Left colon (tissue), 2 donors: ENCODE measurements around the gene RAD18. TPM values are rescaled to one million over a fixed set of nuclear protein-coding genes. Genes with fewer than 3 reads are reported as not detected.

Experiments
- ATAC-seq: fragments of 200-7000 bp; cut with Tn5 transposase; one replicate; pipeline ENCODE4 v1.9.1; 2020; ENCODE audit warnings: mild to moderate bottlenecking, moderate library complexity
- DNase-seq, 2 donors: peaks; one replicate each; pipeline ENCODE4 v3.0.0-alpha.2; 2020
- intact Hi-C, 2 donors: fragments of 100-400 bp; cut with DNase I in 1 of 2; cut with micrococcal nuclease in 1 of 2; formaldehyde crosslinking; loops; one replicate each; pipeline versions ENCODE4 v1.11.2 to v1.14.0; 2022; cut with DNase I, micrococcal nuclease
- total RNA-seq, 2 donors: library from RNA; stranded (reverse); fragmentation: NEBNext Ultra II Directional; extraction: Animal tissue kit (Norgen Biotek cat#: 25700); gene quantifications; one replicate each; pipeline ENCODE4 v1.2.1, GENCODE V29; 2021
- donor health status: DM: no; HTN: no; CAD: no.
- donor health status: DM: yes; HTN: yes; CAD: no.

The RAD18 gene
- total RNA-seq, 2 donors from 2014 or later: 10.6 to 11.1 TPM

GRCh38 chr3:8852511-8852910 lies 110.8 kb downstream of the RAD18 start:
- ATAC-seq: no peak
- intact Hi-C loops: no loop called here
- no peak for DNase-seq

GRCh38 chr3:8851703-8852102 lies 111.6 kb downstream of the RAD18 start:
- intact Hi-C loops: no loop called here
- ATAC-seq (no peak), DNase-seq (no peak)

- ATAC-seq (no peak), DNase-seq (no peak)
- intact Hi-C loops: no loop called here
These were observed 114.6 kb downstream of the RAD18 start for GRCh38 chr3:8848696-8849131.

GRCh38 chr3:8847317-8847716 lies 116.0 kb downstream of the RAD18 start:
- no peak for DNase-seq
- intact Hi-C loops: no loop called here
- no peak for ATAC-seq

GRCh38 chr3:8846176-8846575 lies 117.1 kb downstream of the RAD18 start:
- intact Hi-C loops: no loop called here
- ATAC-seq (no peak), DNase-seq (no peak)

GRCh38 chr3:8845641-8846040 lies 117.6 kb downstream of the RAD18 start:
- ATAC-seq (no peak), DNase-seq (no peak)
- intact Hi-C loops: no loop called here

- ATAC-seq: no peak
- DNase-seq: no peak
- intact Hi-C loops: no loop called here
These were observed 119.9 kb downstream of the RAD18 start for GRCh38 chr3:8843347-8843746.

- intact Hi-C loops: no loop called here
- ATAC-seq: no peak
- no peak for DNase-seq
These were observed 121.0 kb downstream of the RAD18 start for GRCh38 chr3:8842293-8842692.

GRCh38 chr3:8841472-8841871 lies 121.8 kb downstream of the RAD18 start:
- no peak for ATAC-seq

GRCh38 chr3:8840556-8840955 lies 122.7 kb downstream of the RAD18 start:
- DNase-seq: no peak

More at GRCh38 chr3:8841472-8841871, 121.8 kb downstream of the RAD18 start:
- DNase-seq: no peak
- intact Hi-C loops: no loop called here

GRCh38 chr3:8839607-8840325 lies 123.5 kb downstream of the RAD18 start:
- intact Hi-C loops: no loop called here
- ATAC-seq (no peak), DNase-seq (no peak)

More at GRCh38 chr3:8840556-8840955, 122.7 kb downstream of the RAD18 start:
- intact Hi-C loops: no loop called here
- no peak for ATAC-seq

- DNase-seq (no peak), ATAC-seq (no peak)
- intact Hi-C loops: no loop called here
These were observed 124.4 kb downstream of the RAD18 start for GRCh38 chr3:8838765-8839423.

GRCh38 chr3:8838234-8838633 lies 125.0 kb downstream of the RAD18 start:
- DNase-seq (no peak), ATAC-seq (no peak)
- intact Hi-C loops: no loop called here

- no peak for ATAC-seq
- no peak for DNase-seq
- intact Hi-C loops: no loop called here
These were observed 126.1 kb downstream of the RAD18 start for GRCh38 chr3:8837162-8837561.

- no peak for DNase-seq
- ATAC-seq: no peak
- intact Hi-C loops: no loop called here
These were observed 127.2 kb downstream of the RAD18 start for GRCh38 chr3:8836096-8836495.

- ATAC-seq: no peak
- intact Hi-C loops: no loop called here
- no peak for DNase-seq
These were observed 127.9 kb downstream of the RAD18 start for GRCh38 chr3:8835385-8835784.

- intact Hi-C loops: no loop called here
- ATAC-seq: no peak
- no peak for DNase-seq
These were observed 128.3 kb downstream of the RAD18 start for GRCh38 chr3:8834974-8835373.

- no peak for ATAC-seq
- intact Hi-C loops: no loop called here
- no peak for DNase-seq
These were observed 135.6 kb downstream of the RAD18 start for GRCh38 chr3:8827641-8828040.
